ENCODE measurements around the gene SIL1. TPM values are rescaled to one million over a fixed set of nuclear protein-coding genes. Genes with fewer than 3 reads are reported as not detected.

SIL1 gene
- total RNA-seq, 1 donor from 2014 or later: 32.3 TPM

GRCh38 chr5:138990986-138991590, 207.1 kb downstream of the SIL1 start:
- TF ChIP-seq CTCF (conservative IDR thresholded peaks at IDR 0.05; ENCODE audit: low read depth, low read length): no peak
- H3K4me3 ChIP-seq (ENCODE audit: low read depth, low read length): no peak overlapping the region
- DNase-seq (ENCODE audit: low read depth): no peak

GRCh38 chr5:138989720-138990119, 208.4 kb downstream of the SIL1 start:
- TF ChIP-seq CTCF (conservative IDR thresholded peaks at IDR 0.05; ENCODE audit: low read depth, low read length): no peak
- H3K4me3 ChIP-seq (ENCODE audit: low read depth, low read length): no peak overlapping the region
- DNase-seq (ENCODE audit: low read depth): no peak

DNA sequence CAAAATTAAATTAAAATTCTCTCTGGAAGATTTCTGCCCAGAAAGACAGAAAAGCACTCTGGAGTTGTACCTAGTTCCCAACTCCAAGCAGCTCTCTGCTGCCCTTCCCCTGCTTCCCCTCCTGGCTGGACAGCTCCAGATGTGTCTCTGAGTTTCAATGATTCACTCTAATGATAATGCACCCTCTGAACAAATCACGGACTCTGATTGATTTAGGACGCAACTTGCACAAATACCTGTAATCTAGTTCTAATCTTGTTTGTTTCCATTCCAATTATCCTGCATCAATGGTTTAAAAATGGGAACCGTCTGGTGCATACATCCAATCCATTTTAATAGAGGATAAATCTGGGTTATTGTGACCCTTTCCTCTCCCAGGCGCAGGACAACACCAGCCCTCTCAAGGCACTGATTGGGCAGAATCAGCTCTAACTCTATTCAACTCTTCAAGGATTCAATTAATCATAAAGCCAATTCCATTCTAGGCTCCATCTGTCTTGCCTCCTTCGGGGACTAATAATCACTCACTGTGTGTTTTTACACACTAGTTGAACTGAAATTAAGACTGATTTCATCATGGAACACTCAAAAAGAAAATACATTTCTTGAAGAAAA, 211.9 kb downstream of the SIL1 start:
- H3K4me3 ChIP-seq (ENCODE audit: low read depth, low read length): no peak overlapping the region
- DNase-seq (ENCODE audit: low read depth): no peak
- TF ChIP-seq CTCF (conservative IDR thresholded peaks at IDR 0.05; ENCODE audit: low read depth, low read length): no peak

DNA sequence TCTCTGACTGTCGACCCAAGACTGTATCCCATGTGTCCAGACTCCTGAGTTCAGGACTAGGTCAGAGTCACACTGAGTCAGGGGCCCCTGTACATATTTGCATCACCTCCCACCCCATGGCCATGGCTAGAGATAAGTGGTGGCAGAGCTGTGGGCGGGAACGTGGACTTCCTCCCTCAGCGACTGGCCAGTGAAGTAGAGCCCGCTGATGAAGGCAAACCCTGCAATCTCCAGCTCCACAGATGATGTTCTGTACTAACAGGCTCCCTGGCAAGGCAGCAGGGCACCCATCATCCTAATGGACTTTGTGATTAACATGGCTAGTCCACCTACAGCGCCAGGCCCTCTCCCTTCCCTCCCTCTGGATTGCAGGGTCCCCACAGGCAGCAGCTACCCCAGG, 212.5 kb downstream of the SIL1 start:
- H3K4me3 ChIP-seq (ENCODE audit: low read depth, low read length): no peak overlapping the region
- DNase-seq (ENCODE audit: low read depth): no peak
- TF ChIP-seq CTCF (conservative IDR thresholded peaks at IDR 0.05; ENCODE audit: low read depth, low read length): no peak

DNA sequence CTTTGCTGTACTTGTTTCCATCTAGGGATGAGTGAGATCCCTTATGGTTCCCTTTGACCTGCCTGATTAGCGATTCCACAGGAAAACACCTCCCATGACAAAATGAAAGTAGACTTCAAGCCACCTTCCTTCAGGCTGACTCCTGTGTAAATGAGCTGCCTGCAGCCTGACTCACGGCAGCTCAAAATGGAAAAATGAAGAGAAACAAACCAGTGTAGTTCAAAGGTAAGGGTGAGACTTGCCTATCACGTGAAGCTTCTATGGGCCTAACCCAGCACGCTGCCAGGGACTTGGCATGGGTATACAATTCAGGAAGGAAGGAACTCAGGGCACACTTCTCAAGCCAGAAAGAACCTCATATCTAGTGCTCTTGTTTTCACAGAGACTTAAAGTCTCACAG, 212.9 kb downstream of the SIL1 start:
- no peak for TF ChIP-seq CTCF (conservative IDR thresholded peaks at IDR 0.05; ENCODE audit: low read depth, low read length)
- peak; percentile 59 for DNase-seq (ENCODE audit: low read depth)
- H3K4me3 ChIP-seq (ENCODE audit: low read depth, low read length): no peak overlapping the region

DNA sequence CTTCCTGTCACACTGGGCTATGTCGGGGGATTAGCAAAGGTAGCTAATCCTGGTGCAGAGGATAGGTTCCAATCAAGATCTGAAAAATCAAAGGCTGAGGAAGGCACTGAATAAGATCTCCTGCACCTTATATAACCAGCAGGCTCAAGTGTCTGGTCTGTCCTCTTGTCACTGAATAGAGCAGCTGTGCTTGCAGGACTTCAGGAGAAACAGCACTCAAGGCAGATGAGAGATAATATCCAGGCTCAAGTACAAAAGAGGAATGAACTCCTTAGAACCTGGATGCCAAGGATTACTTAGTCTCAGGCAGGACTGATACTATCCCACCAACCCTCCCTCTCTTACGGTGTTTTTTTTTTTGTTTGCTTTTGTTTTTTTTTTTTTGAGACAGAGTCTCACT, 214.2 kb downstream of the SIL1 start:
- TF ChIP-seq CTCF (conservative IDR thresholded peaks at IDR 0.05; ENCODE audit: low read depth, low read length): no peak
- no peak for DNase-seq (ENCODE audit: low read depth)
- no peak overlapping the region for H3K4me3 ChIP-seq (ENCODE audit: low read depth, low read length)

DNA sequence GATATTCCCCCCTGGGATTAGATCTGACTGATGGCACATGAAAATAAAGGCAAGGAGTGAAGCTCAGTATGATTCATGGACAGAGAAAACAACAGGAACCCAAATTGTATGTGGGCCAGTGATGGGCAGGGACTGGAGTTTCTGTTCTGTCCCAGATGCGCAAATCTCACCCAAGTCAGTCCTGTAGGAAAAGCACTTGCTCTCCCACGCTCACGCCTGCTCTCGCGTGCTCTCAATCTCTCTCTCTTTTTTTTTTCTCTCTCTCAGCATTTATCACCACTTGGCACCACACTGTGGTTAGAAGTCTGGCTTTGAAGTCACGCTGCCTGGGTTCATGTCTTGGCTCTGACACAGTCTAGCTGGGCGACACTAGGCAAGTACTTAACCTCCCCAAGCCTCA, 216.6 kb downstream of the SIL1 start:
- no peak for DNase-seq (ENCODE audit: low read depth)
- no peak for TF ChIP-seq CTCF (conservative IDR thresholded peaks at IDR 0.05; ENCODE audit: low read depth, low read length)
- no peak overlapping the region for H3K4me3 ChIP-seq (ENCODE audit: low read depth, low read length)

Measured in epithelial cell of proximal tubule (primary cell).